ENCODE measurements around the gene SBNO2.
"Not testable (repeated sequence)": the region's sequence is repeated elsewhere in the genome, so short reads cannot be mapped to it uniquely, and the experiment has no call there.

SBNO2 gene

DNA sequence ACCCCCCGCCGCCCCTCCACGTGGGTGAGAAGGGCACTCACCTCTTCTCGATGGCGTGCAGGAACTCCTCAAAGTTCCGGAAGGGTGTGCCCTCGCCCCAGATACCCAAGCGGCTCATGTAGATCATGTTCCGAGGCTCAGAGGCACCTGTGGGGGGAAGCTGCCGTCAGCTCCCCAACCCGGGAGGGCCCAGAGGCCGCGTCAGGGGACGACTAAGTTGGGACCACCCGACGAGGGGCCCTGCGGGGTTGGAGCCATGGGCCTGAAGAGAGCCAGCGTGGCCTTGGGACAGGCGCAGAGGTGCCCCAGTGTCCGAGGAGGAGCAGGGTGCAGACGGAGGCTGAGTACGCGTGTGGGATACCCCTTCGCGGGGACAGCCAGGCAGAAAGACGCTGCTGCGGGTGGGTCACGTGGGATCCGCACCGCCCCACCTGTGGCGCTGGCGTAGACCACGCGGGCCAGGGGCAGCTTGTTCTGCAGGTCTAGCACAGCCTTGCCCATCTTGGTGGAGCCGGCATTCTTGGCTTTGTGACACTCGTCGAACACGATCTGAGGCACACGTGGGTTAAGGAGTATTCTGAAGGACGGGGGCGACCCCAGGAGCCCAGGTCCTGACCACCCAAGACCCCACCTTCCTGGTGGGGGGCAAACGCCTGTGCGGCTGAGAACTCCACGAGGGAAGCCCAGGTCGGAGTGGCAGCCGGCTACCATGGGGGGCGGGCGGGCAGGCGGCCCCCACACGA lies 54.4 kb downstream of the SBNO2 start:
- TF ChIP-seq, protein P1, sequence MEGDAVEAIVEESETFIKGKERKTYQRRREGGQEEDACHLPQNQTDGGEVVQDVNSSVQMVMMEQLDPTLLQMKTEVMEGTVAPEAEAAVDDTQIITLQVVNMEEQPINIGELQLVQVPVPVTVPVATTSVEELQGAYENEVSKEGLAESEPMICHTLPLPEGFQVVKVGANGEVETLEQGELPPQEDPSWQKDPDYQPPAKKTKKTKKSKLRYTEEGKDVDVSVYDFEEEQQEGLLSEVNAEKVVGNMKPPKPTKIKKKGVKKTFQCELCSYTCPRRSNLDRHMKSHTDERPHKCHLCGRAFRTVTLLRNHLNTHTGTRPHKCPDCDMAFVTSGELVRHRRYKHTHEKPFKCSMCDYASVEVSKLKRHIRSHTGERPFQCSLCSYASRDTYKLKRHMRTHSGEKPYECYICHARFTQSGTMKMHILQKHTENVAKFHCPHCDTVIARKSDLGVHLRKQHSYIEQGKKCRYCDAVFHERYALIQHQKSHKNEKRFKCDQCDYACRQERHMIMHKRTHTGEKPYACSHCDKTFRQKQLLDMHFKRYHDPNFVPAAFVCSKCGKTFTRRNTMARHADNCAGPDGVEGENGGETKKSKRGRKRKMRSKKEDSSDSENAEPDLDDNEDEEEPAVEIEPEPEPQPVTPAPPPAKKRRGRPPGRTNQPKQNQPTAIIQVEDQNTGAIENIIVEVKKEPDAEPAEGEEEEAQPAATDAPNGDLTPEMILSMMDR (IDR thresholded peaks at IDR 0.05; ENCODE audit: extremely low read depth, missing control alignments) = no peak
- no peak for DNase-seq (ENCODE audit: low spot score)

DNA sequence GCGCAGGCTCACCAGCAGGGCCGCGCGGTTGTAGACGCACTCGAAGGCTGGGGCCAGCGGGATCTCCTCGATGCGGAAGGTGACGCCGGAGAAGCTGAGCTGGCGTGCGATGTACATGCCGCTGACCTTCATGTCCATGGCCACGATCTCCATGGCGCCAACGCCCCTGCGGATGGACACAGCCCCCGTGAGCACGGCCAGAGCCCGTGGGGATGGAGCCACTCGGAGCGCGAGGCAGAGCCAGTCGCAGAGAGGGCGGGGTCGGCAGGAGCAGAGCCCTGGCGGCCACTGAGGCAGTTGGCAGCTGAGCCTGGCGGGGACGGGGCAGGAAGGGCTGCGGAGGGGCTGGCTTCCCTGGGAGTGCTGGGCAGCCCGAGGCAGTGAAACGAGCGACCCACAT lies 55.1 kb downstream of the SBNO2 start:
- TF ChIP-seq, protein P1 (IDR thresholded peaks at IDR 0.05; ENCODE audit: extremely low read depth, missing control alignments) = no peak

DNA sequence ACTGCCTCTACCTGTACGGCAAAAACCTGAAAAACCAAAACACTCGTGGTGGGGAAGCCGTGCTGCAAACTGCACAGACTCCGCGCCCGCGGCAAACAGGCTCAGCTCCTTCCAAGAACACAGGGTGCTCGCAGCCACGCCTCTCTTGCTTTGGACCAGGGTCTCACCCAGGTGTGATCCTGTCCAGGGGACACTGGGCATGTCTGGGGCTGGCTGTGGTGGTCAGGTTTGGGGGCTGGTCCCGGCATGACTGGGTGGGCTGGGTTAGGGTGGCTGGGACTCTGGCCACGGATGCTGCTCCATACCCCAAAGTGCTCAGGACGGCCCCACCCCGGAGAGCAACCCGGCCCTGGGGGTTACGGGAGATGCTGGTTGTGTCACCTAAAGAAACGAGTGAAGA lies 56.4 kb downstream of the SBNO2 start:
- TF ChIP-seq, protein P1 (IDR thresholded peaks at IDR 0.05; ENCODE audit: extremely low read depth, missing control alignments) = no peak
- DNase-seq (ENCODE audit: low spot score) = no peak

More for the DNA sequence above, 55.1 kb downstream of the SBNO2 start:
- DNase-seq (ENCODE audit: low spot score) = no peak

DNA sequence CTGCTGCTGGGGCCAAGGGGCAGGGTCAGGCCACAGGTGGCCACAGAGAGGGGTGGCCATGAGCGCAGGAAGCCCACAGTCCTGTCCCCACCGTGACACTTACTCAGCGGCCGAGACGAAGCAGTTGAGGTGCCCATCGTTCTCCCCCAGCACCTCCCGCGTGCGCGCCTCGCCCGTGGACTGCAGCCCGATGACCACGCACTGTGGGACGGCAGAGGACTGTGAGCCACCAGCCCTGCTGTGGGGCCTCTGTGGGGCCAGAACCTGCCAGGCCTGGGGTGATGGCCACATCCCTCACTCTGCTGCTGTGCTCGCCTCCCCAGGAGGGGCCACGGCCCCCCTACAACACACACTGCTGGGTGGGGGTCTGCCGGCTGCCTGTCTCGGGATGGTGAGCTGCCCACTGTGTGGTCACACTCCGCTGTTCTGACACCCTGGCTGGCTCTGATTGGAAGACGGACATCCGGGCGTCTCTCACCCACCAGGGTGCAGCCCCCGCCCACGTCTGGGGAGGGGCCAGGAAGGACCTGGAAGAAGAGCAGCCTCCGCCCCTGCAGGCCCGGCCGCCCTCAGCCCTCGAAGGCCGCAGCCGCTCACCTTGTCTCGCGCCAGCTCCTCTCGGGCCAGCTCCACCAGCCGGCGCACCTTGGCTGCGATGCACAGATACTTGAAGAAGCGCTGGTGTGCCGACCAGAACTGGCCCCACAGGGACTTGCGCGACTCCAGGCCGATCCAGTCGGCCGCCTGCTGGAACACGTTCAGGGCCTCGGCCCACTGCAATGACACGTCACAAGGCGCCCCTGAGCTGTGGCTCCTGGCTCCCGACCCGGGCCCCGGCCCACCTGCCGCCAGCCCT lies 57.1 kb downstream of the SBNO2 start:
- TF ChIP-seq, protein P1 (IDR thresholded peaks at IDR 0.05; ENCODE audit: extremely low read depth, missing control alignments) = no peak
- no peak for DNase-seq (ENCODE audit: low spot score)

DNA sequence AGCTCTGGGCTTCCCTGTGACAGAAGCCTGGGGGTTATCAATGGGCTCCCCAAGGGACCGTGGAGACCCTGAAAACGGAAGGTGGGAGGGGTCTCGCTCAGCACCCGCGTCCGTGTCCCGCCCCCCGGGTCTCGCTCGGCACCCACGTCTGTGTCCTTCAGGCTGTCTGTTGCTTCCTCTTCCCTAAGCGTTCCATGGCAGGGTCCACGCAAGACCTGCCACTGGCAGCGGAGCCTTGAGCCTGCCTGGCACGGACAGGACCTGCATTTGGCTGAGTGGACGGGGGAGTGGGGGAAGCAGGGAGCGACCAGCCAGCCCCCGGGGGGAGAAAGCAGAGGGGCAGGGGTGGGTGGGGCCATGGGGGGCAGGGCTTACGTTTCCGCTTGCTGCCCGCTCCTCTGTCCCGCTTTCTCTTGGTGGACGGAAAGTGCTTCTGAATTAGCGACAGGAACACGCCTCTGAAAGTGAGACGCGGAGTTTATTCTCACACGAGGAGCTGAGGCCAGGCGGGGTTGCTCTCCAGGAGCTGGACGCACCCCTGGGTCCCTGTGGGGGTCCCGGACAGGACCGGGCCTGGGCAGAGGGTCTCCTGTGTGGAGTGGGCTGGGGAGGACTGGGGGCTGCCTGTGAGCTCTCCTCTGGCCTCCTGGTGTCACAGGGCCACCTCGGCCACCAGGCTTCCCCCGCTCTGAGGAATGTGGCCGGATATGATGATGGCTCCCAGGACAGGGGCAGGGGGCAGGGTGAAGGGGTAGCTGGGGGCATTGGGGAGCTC lies 58.2 kb downstream of the SBNO2 start:
- TF ChIP-seq, protein P1 (IDR thresholded peaks at IDR 0.05; ENCODE audit: extremely low read depth, missing control alignments) = no peak
- no peak for DNase-seq (ENCODE audit: low spot score)

DNA sequence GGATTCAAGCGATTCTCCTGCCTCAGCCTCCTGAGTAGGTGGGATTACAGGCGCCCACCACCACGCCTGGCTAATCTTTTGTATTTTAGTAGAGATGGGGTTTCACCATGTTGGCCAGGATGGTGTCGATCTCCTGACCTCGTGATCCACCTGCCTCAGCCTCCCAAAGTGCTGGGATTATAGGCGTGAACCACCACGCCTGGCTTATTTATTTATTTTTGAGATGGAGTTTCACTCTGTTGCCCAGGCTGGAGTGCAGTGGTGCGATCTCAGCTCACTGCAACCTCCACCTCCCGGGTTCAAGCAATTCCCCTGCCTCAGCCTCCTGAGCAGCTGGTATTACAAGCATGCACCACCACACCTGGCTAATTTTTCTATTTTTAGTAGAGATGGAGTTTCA lies 59.3 kb downstream of the SBNO2 start:
- not testable (repeated sequence) for DNase-seq (ENCODE audit: low spot score)

DNA sequence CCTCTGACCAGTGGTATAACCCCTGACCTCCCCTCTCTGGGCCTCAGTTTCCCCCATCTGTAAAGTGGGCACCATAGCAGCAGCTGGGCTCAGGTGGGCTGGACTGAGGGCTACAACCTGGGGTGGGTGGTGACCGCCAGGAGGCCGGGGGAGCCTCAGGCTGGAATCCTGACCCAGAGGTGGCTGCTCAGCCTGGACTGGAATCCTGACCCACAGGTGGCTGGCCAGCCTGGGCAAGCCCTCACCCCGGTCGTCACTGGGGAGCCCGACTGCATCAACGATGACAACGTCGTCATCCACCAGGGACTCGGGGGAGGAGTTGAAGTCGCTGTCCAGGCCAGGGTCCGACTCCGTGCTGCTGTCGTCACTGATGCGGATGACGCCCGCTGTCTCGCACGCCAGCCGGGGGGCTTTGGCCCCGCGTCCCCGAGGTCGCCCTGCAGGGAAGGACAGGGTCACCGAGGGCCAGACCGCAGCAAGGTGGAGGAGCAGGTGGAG lies 60.0 kb downstream of the SBNO2 start:
- DNase-seq (ENCODE audit: low spot score) = no peak
- TF ChIP-seq, protein P1 (IDR thresholded peaks at IDR 0.05; ENCODE audit: extremely low read depth, missing control alignments) = no peak
